H9 (cell line): ENCODE data around the gene ZBTB43. TPM values are rescaled to one million over a fixed set of nuclear protein-coding genes. Genes with fewer than 3 reads are reported as not detected.
A peak's percentile ranks its signal among the peaks of the same experiment; 100 is the strongest.

Source experiments
- DNase-seq: peaks from one replicate; pipeline ENCODE4 v3.0.0-alpha.2; 2017
- H2AFZ ChIP-seq: one replicate; pipeline ENCODE4 v1.6.1; 2013; ENCODE audit warnings: mild to moderate bottlenecking, low read length, control low read depth, moderate library complexity
- H2AK5ac ChIP-seq: 2 replicates; pipeline ENCODE4 v1.6.1; 2013; ENCODE audit warnings: low read length, control low read depth, mixed read lengths; ENCODE audit not compliant: insufficient read length
- H2BK120ac ChIP-seq: one replicate; pipeline ENCODE4 v1.6.1; 2013; ENCODE audit warnings: low read depth, mild to moderate bottlenecking, low read length, control low read depth, inconsistent platforms; ENCODE audit not compliant: poor library complexity, severe bottlenecking
- H2BK12ac ChIP-seq: 2 replicates; pipeline ENCODE4 v1.6.1; 2013; ENCODE audit warnings: low read length, control low read depth, mixed read lengths, low read depth; ENCODE audit not compliant: insufficient read length
- H2BK15ac ChIP-seq: 2 replicates; pipeline ENCODE4 v1.6.1; 2013; ENCODE audit warnings: low read depth, low read length, control low read depth
- H2BK20ac ChIP-seq: one replicate; pipeline ENCODE4 v1.6.1; 2013; ENCODE audit warnings: low read depth, mild to moderate bottlenecking, low read length, control low read depth, inconsistent platforms; ENCODE audit not compliant: poor library complexity, severe bottlenecking
- H2BK5ac ChIP-seq: 2 replicates; pipeline ENCODE4 v1.6.1; 2013; ENCODE audit warnings: low read length, control low read depth, mixed read lengths; ENCODE audit not compliant: insufficient read length
- H3K14ac ChIP-seq: 2 replicates; pipeline ENCODE4 v1.6.1; 2013; ENCODE audit warnings: low read length, control low read depth; ENCODE audit not compliant: insufficient read depth
- H3K18ac ChIP-seq: 2 replicates; pipeline ENCODE4 v1.6.1; 2013; ENCODE audit warnings: low read depth, mild to moderate bottlenecking, mixed read lengths, low read length, control low read depth; ENCODE audit not compliant: insufficient read length
- H3K23ac ChIP-seq: 2 replicates; pipeline ENCODE4 v1.6.1; 2013; ENCODE audit warnings: low read length, control low read depth, mixed read lengths, low read depth; ENCODE audit not compliant: insufficient read length
- H3K23me2 ChIP-seq: 2 replicates; pipeline ENCODE4 v1.6.1; 2013; ENCODE audit warnings: low read depth, mild to moderate bottlenecking, mixed read lengths, low read length, control low read depth; ENCODE audit not compliant: insufficient read length, poor library complexity, severe bottlenecking
- H3K27ac ChIP-seq: 2 replicates; pipeline ENCODE4 v1.5.1; 2013; ENCODE audit warnings: low read length, control low read depth, mixed read lengths, low read depth; ENCODE audit not compliant: insufficient read length
- H3K27me3 ChIP-seq: 2 replicates; pipeline ENCODE4 v1.6.1; 2013; ENCODE audit warnings: low read length, control low read depth, inconsistent platforms; ENCODE audit not compliant: insufficient read depth
- H3K4ac ChIP-seq: 2 replicates; pipeline ENCODE4 v1.6.1; 2013; ENCODE audit warnings: low read depth, mild to moderate bottlenecking, control low read depth, inconsistent platforms, low read length, moderate library complexity
- H3K4me1 ChIP-seq: 2 replicates; pipeline ENCODE4 v1.6.1; 2013; ENCODE audit warnings: low read length, control low read depth, inconsistent platforms; ENCODE audit not compliant: insufficient read depth
- H3K4me2 ChIP-seq: 2 replicates; pipeline ENCODE4 v1.6.1; 2013; ENCODE audit warnings: low read length, control low read depth, mixed read lengths; ENCODE audit not compliant: insufficient read length, insufficient read depth
- H3K56ac ChIP-seq: 2 replicates; pipeline ENCODE4 v1.6.1; 2013; ENCODE audit warnings: low read depth, mild to moderate bottlenecking, mixed read lengths, low read length, control low read depth; ENCODE audit not compliant: insufficient read length
- H3K79me1 ChIP-seq: 2 replicates; pipeline ENCODE4 v1.6.1; 2013; ENCODE audit warnings: low read depth, mild to moderate bottlenecking, moderate library complexity, low read length, control low read depth, inconsistent platforms; ENCODE audit not compliant: insufficient read depth, poor library complexity, severe bottlenecking
- H3K79me2 ChIP-seq: 2 replicates; pipeline ENCODE4 v1.6.1; 2013; ENCODE audit warnings: low read length, control low read depth, inconsistent platforms; ENCODE audit not compliant: insufficient read depth
- H3K9ac ChIP-seq: 2 replicates; pipeline ENCODE4 v1.6.1; 2013; ENCODE audit warnings: low read length, control low read depth, mixed read lengths; ENCODE audit not compliant: insufficient read length; ENCODE audit errors: extremely low read depth
- H3K9me3 ChIP-seq: one replicate; pipeline ENCODE4 v1.6.1; 2013; ENCODE audit warnings: low read depth, low read length, inconsistent platforms; ENCODE audit not compliant: control insufficient read depth
- H3T11ph ChIP-seq: one replicate; pipeline ENCODE4 v1.6.1; 2013; ENCODE audit warnings: mild to moderate bottlenecking, low read length, control low read depth, inconsistent platforms
- H4K20me1 ChIP-seq: one replicate; pipeline ENCODE4 v1.6.1; 2013; ENCODE audit not compliant: control insufficient read depth, insufficient read length, insufficient read depth
- H4K5ac ChIP-seq: 2 replicates; pipeline ENCODE4 v1.6.1; 2013; ENCODE audit warnings: low read depth, mild to moderate bottlenecking, mixed read lengths, low read length, control low read depth; ENCODE audit not compliant: insufficient read length
- H4K8ac ChIP-seq: replicated peaks from 2 replicates; pipeline ENCODE4 v1.6.1; 2013; ENCODE audit warnings: low read length, control low read depth, mixed read lengths, low read depth; ENCODE audit not compliant: insufficient read length
- H4K91ac ChIP-seq: 2 replicates; pipeline ENCODE4 v1.6.1; 2013; ENCODE audit warnings: low read depth, mild to moderate bottlenecking, moderate library complexity, mixed read lengths, low read length, control low read depth; ENCODE audit not compliant: insufficient read length
- H3K27ac Mint-ChIP-seq, 3 experiments: 2 replicates in 2 of 3; 3 replicates in 1 of 3; pipeline ENCODE4 v1.8.0; 2020 to 2021; ENCODE audit warnings: mixed read lengths in 3 of 3, mild to moderate bottlenecking in 1 of 3, moderate library complexity in 1 of 3
- H3K27me3 Mint-ChIP-seq: 2 replicates; pipeline ENCODE4 v1.8.0; 2021; ENCODE audit warnings: low read depth, mild to moderate bottlenecking, moderate library complexity, mixed read lengths
- H3K36me3 Mint-ChIP-seq, 3 experiments: 2 replicates in 2 of 3; 3 replicates in 1 of 3; pipeline ENCODE4 v1.8.0; 2020 to 2021; ENCODE audit warnings: low read depth in 3 of 3, mixed read lengths in 3 of 3; ENCODE audit not compliant: insufficient read depth in 1 of 3
- H3K4me1 Mint-ChIP-seq, 2 experiments: 2 replicates each; pipeline ENCODE4 v1.8.0; 2020; ENCODE audit warnings: mixed read lengths in 2 of 2
- H3K4me3 Mint-ChIP-seq, 2 experiments: 2 replicates in 1 of 2; 3 replicates in 1 of 2; pipeline ENCODE4 v1.8.0; 2020 to 2021; ENCODE audit warnings: mild to moderate bottlenecking in 2 of 2, mixed read lengths in 2 of 2, moderate library complexity in 1 of 2
- H3K9me3 Mint-ChIP-seq, 2 experiments: 2 replicates in 1 of 2; 3 replicates in 1 of 2; pipeline ENCODE4 v1.8.0; 2020; ENCODE audit warnings: mild to moderate bottlenecking in 2 of 2, mixed read lengths in 2 of 2, moderate library complexity in 1 of 2
- WGBS: extraction: QIAGEN DNeasy Blood & Tissue Kit; methylation state at CpG from one replicate; pipeline ENCODE4 v1.1.7; 2013; ENCODE audit warnings: missing lambda C conversion rate, low lambda C conversion rate, mixed read lengths; ENCODE audit not compliant: insufficient read length; ENCODE audit errors: extremely low coverage; 5-methylcytosine and 5-hydroxymethylcytosine counted together
- total RNA-seq: library from RNA; stranded (reverse); gene quantifications from 2 replicates; pipeline ENCODE4 v1.2.1, GENCODE V29; 2021
- TF ChIP-seq, protein P1 (sequence below): fragments of 200-600 bp; sonication (generic); conservative IDR thresholded peaks from 3 replicates; pipeline ENCODE4 v1.8.0; 2021; ENCODE audit warnings: antibody characterized with exemption, mild to moderate bottlenecking

The ZBTB43 gene
- total RNA-seq, 1 experiment from 2014 or later: 15.7 TPM

DNA sequence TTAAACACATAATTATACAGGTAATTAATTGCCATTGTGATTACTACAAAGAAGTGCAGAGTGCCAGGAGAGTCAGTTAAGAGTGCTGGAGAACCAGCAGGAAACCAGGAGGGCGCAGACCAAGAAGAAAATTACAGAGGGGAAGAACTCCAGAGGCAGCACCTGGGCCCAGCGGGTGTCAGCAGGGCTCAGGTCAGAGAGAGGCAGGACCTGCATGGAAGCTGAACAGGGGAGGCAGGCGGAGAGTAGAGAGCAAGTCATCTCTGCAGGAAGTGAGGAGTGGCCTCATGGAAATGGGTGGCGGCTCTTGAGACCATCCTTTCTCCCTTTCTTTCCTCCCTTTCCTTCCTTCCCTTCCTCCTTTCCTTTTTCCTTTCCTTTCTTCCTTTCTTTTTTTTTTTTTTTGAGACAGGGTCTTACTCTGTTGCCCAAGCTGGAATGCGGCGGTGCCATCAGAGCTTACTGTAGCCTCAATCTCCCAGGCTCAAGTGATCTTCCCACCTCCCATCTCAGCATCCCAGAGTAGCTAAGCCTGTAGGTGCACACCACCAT is 51.6 kb downstream of the ZBTB43 start:
- H2BK20ac ChIP-seq: no peak overlapping the region
- peaks cover 12 to 19% of the 10 kb centered on the region in 2 experiments for H3K4me1 Mint-ChIP-seq
- no peak overlapping the region for H3K18ac ChIP-seq
- H3K4me1 ChIP-seq: no peaks in the 10 kb centered on the region; the same call in 1 of the 2 replicates
- H2BK15ac ChIP-seq: no peak overlapping the region
- H2BK120ac ChIP-seq: no peak overlapping the region
- H4K91ac ChIP-seq: no peak overlapping the region
- H3K4ac ChIP-seq: no peak overlapping the region
- no peak overlapping the region for H3K27ac Mint-ChIP-seq
- no peak overlapping the region for H3K4me3 Mint-ChIP-seq
- H3K79me2 ChIP-seq: no peaks in the 10 kb centered on the region
- H3K23me2 ChIP-seq: peaks cover 7% of the 10 kb centered on the region
- no peaks in the 10 kb centered on the region for H3K36me3 Mint-ChIP-seq
- H3K27me3 ChIP-seq: no peaks in the 10 kb centered on the region
- TF ChIP-seq, protein P1, sequence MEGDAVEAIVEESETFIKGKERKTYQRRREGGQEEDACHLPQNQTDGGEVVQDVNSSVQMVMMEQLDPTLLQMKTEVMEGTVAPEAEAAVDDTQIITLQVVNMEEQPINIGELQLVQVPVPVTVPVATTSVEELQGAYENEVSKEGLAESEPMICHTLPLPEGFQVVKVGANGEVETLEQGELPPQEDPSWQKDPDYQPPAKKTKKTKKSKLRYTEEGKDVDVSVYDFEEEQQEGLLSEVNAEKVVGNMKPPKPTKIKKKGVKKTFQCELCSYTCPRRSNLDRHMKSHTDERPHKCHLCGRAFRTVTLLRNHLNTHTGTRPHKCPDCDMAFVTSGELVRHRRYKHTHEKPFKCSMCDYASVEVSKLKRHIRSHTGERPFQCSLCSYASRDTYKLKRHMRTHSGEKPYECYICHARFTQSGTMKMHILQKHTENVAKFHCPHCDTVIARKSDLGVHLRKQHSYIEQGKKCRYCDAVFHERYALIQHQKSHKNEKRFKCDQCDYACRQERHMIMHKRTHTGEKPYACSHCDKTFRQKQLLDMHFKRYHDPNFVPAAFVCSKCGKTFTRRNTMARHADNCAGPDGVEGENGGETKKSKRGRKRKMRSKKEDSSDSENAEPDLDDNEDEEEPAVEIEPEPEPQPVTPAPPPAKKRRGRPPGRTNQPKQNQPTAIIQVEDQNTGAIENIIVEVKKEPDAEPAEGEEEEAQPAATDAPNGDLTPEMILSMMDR: no peak
- peaks cover 44% of the 10 kb centered on the region for H3K27me3 Mint-ChIP-seq
- H2AFZ ChIP-seq: no peak overlapping the region
- H3K4me2 ChIP-seq: no peak overlapping the region
- no peak overlapping the region for H3K56ac ChIP-seq
- no peaks in the 10 kb centered on the region for H4K20me1 ChIP-seq
- H3K23ac ChIP-seq: no peak overlapping the region
- H3K27ac ChIP-seq: no peak overlapping the region
- H2AK5ac ChIP-seq: no peak overlapping the region
- H3K79me1 ChIP-seq: no peaks in the 10 kb centered on the region
- no peaks in the 10 kb centered on the region for H3K9me3 Mint-ChIP-seq
- H4K5ac ChIP-seq: no peak overlapping the region
- no CpG with 5 or more reads among the region's 6 CpGs for WGBS
- H4K8ac ChIP-seq: no peak overlapping the region
- H2BK12ac ChIP-seq: no peak overlapping the region
- no peak overlapping the region for H3K9ac ChIP-seq
- H3K9me3 ChIP-seq: no peaks in the 10 kb centered on the region
- H3K14ac ChIP-seq: no peak overlapping the region
- DNase-seq: peak; percentile 75
- no peak overlapping the region for H3T11ph ChIP-seq
- no peak overlapping the region for H2BK5ac ChIP-seq
